HG03571 (cell line): ENCODE results near the gene CD27.
A peak's percentile ranks its signal among the peaks of the same experiment; 100 is the strongest.
"Not testable (repeated sequence)": the region's sequence is repeated elsewhere in the genome, so short reads cannot be mapped to it uniquely, and the experiment has no call there.

Experiments used
- ATAC-seq: cut with Tn5 transposase; IDR thresholded peaks from one replicate; pipeline ENCODE4 v1.9.1; 2021; ENCODE audit not compliant: unreplicated experiment

The CD27 gene

GRCh38 chr12:6461401-6462233 lies 16.9 kb downstream of the CD27 start:
- ATAC-seq, result peak; percentile 80

- ATAC-seq, result no peak
Observed at GRCh38 chr12:6462234-6462995, 17.7 kb downstream of the CD27 start.

GRCh38 chr12:6463216-6463615 lies 18.5 kb downstream of the CD27 start:
- ATAC-seq, result no peak

- ATAC-seq, result no peak
Observed at GRCh38 chr12:6463858-6464257, 19.1 kb downstream of the CD27 start.

- no peak for ATAC-seq
Observed at GRCh38 chr12:6464531-6464930, 19.8 kb downstream of the CD27 start.

GRCh38 chr12:6465467-6466183 lies 20.9 kb downstream of the CD27 start:
- no peak for ATAC-seq

- no peak for ATAC-seq
Observed at GRCh38 chr12:6466184-6466573, 21.4 kb downstream of the CD27 start.

GRCh38 chr12:6466751-6467150 lies 22.0 kb downstream of the CD27 start:
- ATAC-seq, result not testable (repeated sequence)

GRCh38 chr12:6467571-6468282 lies 23.0 kb downstream of the CD27 start:
- not testable (repeated sequence) for ATAC-seq

- ATAC-seq, result no peak
Observed at GRCh38 chr12:6468283-6468575, 23.5 kb downstream of the CD27 start.

GRCh38 chr12:6469092-6469491 lies 24.3 kb downstream of the CD27 start:
- ATAC-seq, result no peak

GRCh38 chr12:6469609-6470374 lies 25.0 kb downstream of the CD27 start:
- no peak for ATAC-seq

- ATAC-seq, result peak; percentile 82
Observed at GRCh38 chr12:6470375-6471163, 25.8 kb downstream of the CD27 start, which contains the start of gene VAMP1. TSS of gene VAMP1 (minus strand) at chr12:6470677. CDS start at chr12:6470531, 146 bp downstream.

- no peak for ATAC-seq
Observed at GRCh38 chr12:6471989-6472360, 27.2 kb downstream of the CD27 start.

GRCh38 chr12:6472491-6472890 lies 27.7 kb downstream of the CD27 start:
- ATAC-seq, result no peak

GRCh38 chr12:6475233-6475975 lies 30.6 kb downstream of the CD27 start:
- not testable (repeated sequence) for ATAC-seq

- ATAC-seq, result no peak
Observed at GRCh38 chr12:6476489-6476888, 31.7 kb downstream of the CD27 start.

GRCh38 chr12:6477601-6478377 lies 33.0 kb downstream of the CD27 start:
- not testable (repeated sequence) for ATAC-seq
